Measurements from ENCODE around the gene OVAAL.

DNA sequence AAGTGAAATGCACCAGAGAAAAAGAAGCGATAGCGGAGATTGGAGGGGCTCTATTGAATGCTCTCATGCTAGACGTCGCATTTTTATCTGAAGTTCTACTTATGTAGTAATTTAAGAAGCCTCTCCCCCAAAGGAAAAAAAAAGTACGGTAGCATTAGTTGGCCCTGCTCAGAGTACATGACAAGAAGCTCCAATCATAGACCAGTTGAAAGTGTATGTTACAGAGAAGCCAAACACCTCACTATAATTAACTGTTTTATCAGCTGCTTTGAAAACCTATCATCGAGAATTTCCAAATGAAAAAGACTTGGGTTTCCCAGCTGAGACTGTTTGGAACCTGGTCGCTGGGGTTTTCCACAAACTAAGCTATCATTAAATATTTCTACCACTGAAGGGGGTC lies 19.6 kb upstream of the OVAAL start:
- TF ChIP-seq POLR2AphosphoS5 (IDR thresholded peaks at IDR 0.05; ENCODE audit: low read depth, low read length) = no peak
- no peak for TF ChIP-seq FOXP2 (optimal IDR thresholded peaks at IDR 0.05; ENCODE audit: borderline replicate concordance, extremely low read depth, extremely low read length, insufficient read depth)
- no peak for TF ChIP-seq TAF1 (IDR thresholded peaks at IDR 0.05; ENCODE audit: borderline replicate concordance, insufficient read depth, low read length)
- TF ChIP-seq, protein P1, sequence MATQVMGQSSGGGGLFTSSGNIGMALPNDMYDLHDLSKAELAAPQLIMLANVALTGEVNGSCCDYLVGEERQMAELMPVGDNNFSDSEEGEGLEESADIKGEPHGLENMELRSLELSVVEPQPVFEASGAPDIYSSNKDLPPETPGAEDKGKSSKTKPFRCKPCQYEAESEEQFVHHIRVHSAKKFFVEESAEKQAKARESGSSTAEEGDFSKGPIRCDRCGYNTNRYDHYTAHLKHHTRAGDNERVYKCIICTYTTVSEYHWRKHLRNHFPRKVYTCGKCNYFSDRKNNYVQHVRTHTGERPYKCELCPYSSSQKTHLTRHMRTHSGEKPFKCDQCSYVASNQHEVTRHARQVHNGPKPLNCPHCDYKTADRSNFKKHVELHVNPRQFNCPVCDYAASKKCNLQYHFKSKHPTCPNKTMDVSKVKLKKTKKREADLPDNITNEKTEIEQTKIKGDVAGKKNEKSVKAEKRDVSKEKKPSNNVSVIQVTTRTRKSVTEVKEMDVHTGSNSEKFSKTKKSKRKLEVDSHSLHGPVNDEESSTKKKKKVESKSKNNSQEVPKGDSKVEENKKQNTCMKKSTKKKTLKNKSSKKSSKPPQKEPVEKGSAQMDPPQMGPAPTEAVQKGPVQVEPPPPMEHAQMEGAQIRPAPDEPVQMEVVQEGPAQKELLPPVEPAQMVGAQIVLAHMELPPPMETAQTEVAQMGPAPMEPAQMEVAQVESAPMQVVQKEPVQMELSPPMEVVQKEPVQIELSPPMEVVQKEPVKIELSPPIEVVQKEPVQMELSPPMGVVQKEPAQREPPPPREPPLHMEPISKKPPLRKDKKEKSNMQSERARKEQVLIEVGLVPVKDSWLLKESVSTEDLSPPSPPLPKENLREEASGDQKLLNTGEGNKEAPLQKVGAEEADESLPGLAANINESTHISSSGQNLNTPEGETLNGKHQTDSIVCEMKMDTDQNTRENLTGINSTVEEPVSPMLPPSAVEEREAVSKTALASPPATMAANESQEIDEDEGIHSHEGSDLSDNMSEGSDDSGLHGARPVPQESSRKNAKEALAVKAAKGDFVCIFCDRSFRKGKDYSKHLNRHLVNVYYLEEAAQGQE (IDR thresholded peaks at IDR 0.05; ENCODE audit: insufficient read depth in 1 of 2, low read depth in 2 of 2, low read length in 2 of 2) = no peak
- TF ChIP-seq SIN3A (IDR thresholded peaks at IDR 0.05; ENCODE audit: borderline replicate concordance, insufficient read depth, low read length) = no peak
